GM10266 (cell line): ENCODE measurements around the gene OTUD3.

Experiments
- DNase-seq: peaks from one replicate; pipeline ENCODE4 v3.0.0; 2012; ENCODE audit errors: extremely low spot score
- TF ChIP-seq, protein P1 (sequence below): IDR thresholded peaks from 2 replicates; pipeline ENCODE4 v1.5.1; 2012; ENCODE audit warnings: mild to moderate bottlenecking, low read depth; ENCODE audit not compliant: control insufficient read depth, insufficient read depth; ENCODE audit errors: missing control alignments

Gene OTUD3

DNA sequence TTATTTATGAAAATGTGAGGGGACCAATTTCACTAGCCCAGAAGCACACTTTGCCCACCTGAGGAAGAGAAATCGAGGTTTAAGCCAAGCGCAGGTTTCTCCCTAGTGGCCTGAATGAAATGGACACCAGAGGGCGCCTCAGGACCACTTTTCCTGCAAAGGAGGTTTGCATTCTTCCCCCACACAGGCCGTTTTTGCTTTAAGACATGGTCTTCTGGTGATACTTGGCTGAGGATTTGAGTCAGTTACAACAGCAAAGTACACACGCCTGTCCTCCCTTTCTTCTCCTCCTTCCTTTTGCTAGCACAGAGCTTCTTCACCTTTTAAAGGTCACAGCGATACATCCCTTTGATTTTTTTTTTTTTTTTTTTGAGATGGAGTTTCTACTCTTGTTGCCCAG is 35.9 kb downstream of the OTUD3 start:
- TF ChIP-seq, protein P1, sequence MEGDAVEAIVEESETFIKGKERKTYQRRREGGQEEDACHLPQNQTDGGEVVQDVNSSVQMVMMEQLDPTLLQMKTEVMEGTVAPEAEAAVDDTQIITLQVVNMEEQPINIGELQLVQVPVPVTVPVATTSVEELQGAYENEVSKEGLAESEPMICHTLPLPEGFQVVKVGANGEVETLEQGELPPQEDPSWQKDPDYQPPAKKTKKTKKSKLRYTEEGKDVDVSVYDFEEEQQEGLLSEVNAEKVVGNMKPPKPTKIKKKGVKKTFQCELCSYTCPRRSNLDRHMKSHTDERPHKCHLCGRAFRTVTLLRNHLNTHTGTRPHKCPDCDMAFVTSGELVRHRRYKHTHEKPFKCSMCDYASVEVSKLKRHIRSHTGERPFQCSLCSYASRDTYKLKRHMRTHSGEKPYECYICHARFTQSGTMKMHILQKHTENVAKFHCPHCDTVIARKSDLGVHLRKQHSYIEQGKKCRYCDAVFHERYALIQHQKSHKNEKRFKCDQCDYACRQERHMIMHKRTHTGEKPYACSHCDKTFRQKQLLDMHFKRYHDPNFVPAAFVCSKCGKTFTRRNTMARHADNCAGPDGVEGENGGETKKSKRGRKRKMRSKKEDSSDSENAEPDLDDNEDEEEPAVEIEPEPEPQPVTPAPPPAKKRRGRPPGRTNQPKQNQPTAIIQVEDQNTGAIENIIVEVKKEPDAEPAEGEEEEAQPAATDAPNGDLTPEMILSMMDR, result peak; percentile 88

DNA sequence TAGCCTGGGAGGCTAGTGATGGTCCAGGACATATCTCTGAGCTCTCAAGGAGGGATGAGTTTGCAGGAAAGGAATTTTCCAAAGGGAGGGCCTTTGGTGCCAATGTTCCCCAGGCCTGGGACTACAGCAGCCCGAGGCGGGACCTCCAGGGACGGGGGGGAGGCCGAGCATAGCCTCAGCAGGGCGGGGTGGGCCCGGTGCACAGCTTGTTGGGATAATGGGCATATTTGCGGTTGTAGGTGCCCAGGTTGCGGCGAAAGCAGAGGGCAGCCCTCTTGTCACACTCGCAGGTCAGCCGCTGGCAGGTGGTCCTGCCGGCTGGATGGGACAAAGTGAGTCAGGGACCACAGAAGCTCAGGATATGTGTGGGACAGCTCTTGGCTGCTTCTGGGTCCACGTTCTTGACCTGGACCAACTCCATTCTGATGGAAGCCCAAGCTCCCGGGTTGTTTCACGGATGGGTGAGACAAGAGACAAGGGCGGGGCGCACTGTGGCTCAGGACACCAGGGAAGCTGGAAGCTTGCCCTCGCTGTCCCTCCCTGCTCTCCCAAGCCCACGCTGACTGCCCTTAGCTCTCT is 38.0 kb downstream of the OTUD3 start:
- no peak for DNase-seq
- TF ChIP-seq, protein P1, result no peak

More for the DNA sequence above, 35.9 kb downstream of the OTUD3 start:
- peak; percentile 86 for DNase-seq

DNA sequence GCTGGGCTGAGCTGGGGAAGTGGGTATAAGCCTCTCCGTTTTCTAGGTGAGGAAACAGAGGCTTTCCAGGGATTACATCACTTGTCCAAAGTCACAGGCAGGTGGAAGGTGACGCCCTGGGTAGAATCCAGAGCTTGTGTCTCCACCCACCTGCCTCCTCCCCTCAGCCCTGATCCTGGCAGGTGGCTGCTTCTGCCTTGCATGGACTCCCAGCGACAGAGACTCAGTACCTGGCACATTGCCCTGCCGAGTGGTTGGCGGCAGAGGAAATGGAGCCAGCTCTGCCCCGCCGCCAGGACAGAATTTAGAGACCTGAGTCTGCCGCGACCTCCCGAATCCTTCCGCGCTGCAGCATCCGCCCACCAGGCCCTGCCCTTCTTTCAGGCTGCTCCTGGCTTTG is 39.1 kb downstream of the OTUD3 start:
- no peak for DNase-seq
- TF ChIP-seq, protein P1, result no peak

DNA sequence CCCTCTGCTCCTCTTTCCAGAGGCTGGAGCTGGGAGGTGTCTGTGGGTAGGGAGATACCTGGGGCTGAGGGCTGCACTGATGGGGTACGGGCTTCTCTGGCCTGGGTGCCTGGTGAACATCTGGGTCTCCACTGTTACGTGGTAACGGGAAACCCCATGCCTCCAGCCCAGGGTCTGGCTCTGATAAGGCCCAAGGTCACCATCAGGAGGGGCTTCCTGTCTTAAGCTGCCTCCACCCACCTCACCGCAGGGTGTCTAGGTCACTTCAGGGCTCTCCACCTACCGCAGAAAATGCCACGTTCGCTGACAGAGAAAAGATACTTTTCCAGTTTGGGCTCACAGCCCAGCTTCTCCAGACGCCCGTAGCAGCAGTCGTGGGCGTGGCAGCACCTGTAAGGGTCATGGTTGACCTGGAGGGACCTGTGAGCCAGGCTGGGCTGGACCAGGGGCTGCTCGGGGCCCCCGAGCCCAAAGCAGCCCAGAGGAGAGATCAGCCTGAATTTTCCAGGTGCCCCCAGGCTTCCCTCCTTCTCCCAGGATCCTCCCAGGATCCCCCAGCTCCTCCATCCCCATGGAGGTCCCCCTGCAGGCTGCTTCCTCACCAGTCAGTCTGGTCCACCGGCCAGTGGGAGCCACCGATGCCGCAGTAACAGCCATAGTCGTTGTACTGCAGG is 40.0 kb downstream of the OTUD3 start:
- TF ChIP-seq, protein P1, result no peak

DNA sequence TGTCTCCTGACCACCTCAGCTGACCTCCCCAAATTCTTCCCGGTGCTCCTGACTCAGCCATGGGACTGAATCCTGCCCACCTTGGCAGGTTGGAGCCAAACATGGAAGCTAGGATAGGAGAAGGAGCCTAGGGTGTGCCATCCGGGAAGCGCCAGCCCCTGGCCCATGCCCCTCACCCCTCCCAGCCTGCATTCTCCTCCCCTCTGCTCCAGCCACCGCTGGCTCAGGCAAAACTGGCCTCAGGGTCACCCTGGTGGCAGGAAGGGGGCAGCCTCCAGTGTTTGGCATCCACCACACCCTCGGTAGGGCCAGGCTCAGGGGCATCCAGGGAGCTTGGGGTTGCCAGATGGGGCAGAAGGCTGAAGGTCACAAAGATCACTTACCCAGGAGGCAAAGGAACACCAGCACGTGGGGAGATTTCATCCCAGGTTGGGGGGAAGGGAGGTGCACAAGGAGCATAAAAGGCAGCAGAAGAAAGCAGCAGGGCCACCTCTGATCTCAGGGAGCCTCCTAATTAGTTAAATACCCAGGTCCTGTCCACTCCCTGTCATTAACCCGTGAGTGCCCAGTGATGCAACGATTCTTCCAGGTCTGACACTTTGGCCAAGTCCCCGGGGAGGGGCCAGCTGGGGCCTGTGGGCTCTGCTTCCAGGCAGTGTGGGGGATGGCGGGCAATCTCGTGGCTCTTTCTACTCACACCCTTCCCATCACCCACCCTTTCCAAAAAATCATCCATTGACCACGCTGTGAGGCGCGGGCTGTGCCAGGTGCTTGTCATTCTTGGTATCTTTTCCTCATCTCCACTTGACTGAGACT is 41.1 kb downstream of the OTUD3 start, which contains the start of gene PLA2G2E:
TSS of gene PLA2G2E (minus strand) at position 481 of the 816 bp plus-strand sequence. CDS start at position 423, 58 bp downstream.
- TF ChIP-seq, protein P1, result no peak
- DNase-seq, result no peak

More for the DNA sequence above, 40.0 kb downstream of the OTUD3 start:
- DNase-seq, result no peak

DNA sequence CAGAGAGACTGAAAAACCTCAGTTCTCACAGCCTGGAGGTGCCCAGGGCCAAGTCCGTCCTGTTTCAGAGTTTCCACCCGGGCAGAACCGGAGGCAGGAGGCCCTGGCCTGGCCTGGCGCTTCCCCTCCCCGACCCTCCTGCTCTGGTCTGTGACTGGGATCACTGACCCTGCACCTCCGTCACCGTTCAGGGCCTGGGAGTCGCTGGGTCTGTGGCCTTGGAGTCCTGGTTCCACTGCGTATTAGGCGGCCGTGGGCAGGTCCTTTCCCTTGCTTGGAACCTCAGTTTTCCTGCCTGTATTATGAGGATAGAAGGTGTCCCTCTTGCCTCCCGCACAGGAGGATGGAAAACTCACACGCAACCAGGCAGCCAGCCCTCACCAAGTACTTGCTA is 41.8 kb downstream of the OTUD3 start:
- DNase-seq, result no peak
- TF ChIP-seq, protein P1, result no peak
